Endothelial cell of umbilical vein (primary cell): ENCODE results near the gene GNAQ. TPM values are rescaled to one million over a fixed set of nuclear protein-coding genes. Genes with fewer than 3 reads are reported as not detected.

ENCODE experiments used
- BruUV-seq: library from RNA; stranded (reverse); fragments of 400-500 nt; replicated peaks from 2 replicates; lab custom pipeline; 2021; lab: Mats Ljungman, UMichigan
- CTCF ChIA-PET: fragments of 300-600, 350-600 bp; sonication (Branson Sonifier 250); formaldehyde crosslinking; loops from one replicate; lab custom pipeline; 2021; ENCODE audit warnings: antibody characterized with exemption, inconsistent platforms; lab: Charles Lee
- POLR2A ChIA-PET: fragments of 300-600, 350-600 bp; sonication (Branson Sonifier 250); formaldehyde crosslinking; loops from one replicate; lab custom pipeline; 2021; ENCODE audit warnings: antibody characterized with exemption, inconsistent platforms; lab: Charles Lee
- DNase-seq: peaks from one replicate; pipeline ENCODE4 v3.0.0-alpha.2; 2011; ENCODE audit warnings: low read depth, low spot score
- FAIRE-seq: peaks from 2 replicates; lab custom pipeline; 2011; peaks lifted over from hg19 to GRCh38; lab: Jason Lieb, UNC
- H2AFZ ChIP-seq: 2 replicates; pipeline ENCODE4 v1.6.0; 2012; ENCODE audit warnings: low read depth, low read length, control low read depth, inconsistent platforms
- H3K27ac ChIP-seq: 2 replicates; pipeline ENCODE4 v1.5.1; 2011; ENCODE audit warnings: low read depth, mild to moderate bottlenecking, control low read depth, low read length, moderate library complexity; ENCODE audit not compliant: insufficient read depth
- H3K27me3 ChIP-seq, 2 experiments: 2 replicates each; pipeline versions ENCODE4 v1.6.0 to v1.6.1; 2011; ENCODE audit warnings: low read length in 2 of 2, mixed read lengths in 1 of 2; ENCODE audit not compliant: control insufficient read depth in 2 of 2, insufficient read depth in 2 of 2
- H3K36me3 ChIP-seq, 2 experiments: 2 replicates in 1 of 2; 3 replicates in 1 of 2; pipeline ENCODE4 v1.5.1; 2011; ENCODE audit warnings: low read length in 2 of 2, mild to moderate bottlenecking in 1 of 2, moderate library complexity in 1 of 2; ENCODE audit not compliant: control insufficient read depth in 2 of 2, insufficient read depth in 2 of 2; ENCODE audit errors: extremely low read depth in 1 of 2
- H3K4me1 ChIP-seq: 3 replicates; pipeline ENCODE4 v1.5.1; 2011; ENCODE audit warnings: mild to moderate bottlenecking, low read length; ENCODE audit not compliant: control insufficient read depth, insufficient read depth; ENCODE audit errors: extremely low read depth
- H3K4me2 ChIP-seq: 2 replicates; pipeline ENCODE4 v1.6.1; 2011; ENCODE audit warnings: low read length, control low read depth, mixed read lengths; ENCODE audit not compliant: insufficient read depth
- H3K4me3 ChIP-seq, 3 experiments: fragments of 200-600 bp in 1 of 3; sonication (generic), shearing (Covaris generic) in 1 of 3; replicated peaks in 1 of 3; 2 replicates each; pipeline ENCODE4 v1.5.1; 2011 to 2016; ENCODE audit warnings: control low read depth in 3 of 3, low read length in 3 of 3, mild to moderate bottlenecking in 2 of 3, inconsistent platforms in 1 of 3, low read depth in 1 of 3, moderate library complexity in 1 of 3; ENCODE audit not compliant: insufficient read depth in 1 of 3
- H3K79me2 ChIP-seq: 2 replicates; pipeline ENCODE4 v1.6.0; 2012; ENCODE audit warnings: low read length, inconsistent platforms; ENCODE audit not compliant: control insufficient read depth, insufficient read depth
- H3K9ac ChIP-seq: replicated peaks from 2 replicates; pipeline ENCODE3; 2011; ENCODE audit warnings: low read length, control low read depth; ENCODE audit not compliant: insufficient read depth; ENCODE audit errors: extremely low read depth
- H3K9me1 ChIP-seq: replicated peaks from 3 replicates; pipeline ENCODE4 v1.6.0; 2011; ENCODE audit warnings: mild to moderate bottlenecking, low read length; ENCODE audit not compliant: control insufficient read depth, insufficient read depth; ENCODE audit errors: extremely low read depth
- H3K9me3 ChIP-seq: replicated peaks from 2 replicates; pipeline ENCODE4 v1.5.1; 2012; ENCODE audit warnings: low read length, inconsistent platforms; ENCODE audit not compliant: control insufficient read depth, insufficient read depth
- H4K20me1 ChIP-seq: replicated peaks from 2 replicates; pipeline ENCODE3; 2011; ENCODE audit warnings: mild to moderate bottlenecking, low read length; ENCODE audit not compliant: control insufficient read depth, insufficient read depth; ENCODE audit errors: extremely low read depth
- CTCF ChIP-seq, 2 donors: IDR thresholded peaks; 1 replicate in 1 of 2; 2 replicates in 1 of 2; pipeline ENCODE4 v1.5.1; 2011; ENCODE audit warnings: low read length in 2 of 2, mild to moderate bottlenecking in 2 of 2, moderate library complexity in 2 of 2, control low read depth in 1 of 2, inconsistent platforms in 1 of 2, low read depth in 1 of 2; ENCODE audit not compliant: insufficient read depth in 1 of 2; ENCODE audit errors: extremely low read depth in 1 of 2
- EZH2 ChIP-seq: IDR thresholded peaks from 2 replicates; pipeline ENCODE4 v1.6.1; 2012; ENCODE audit warnings: borderline replicate concordance, low read depth, mild to moderate bottlenecking, moderate library complexity, low read length, inconsistent platforms; ENCODE audit not compliant: severe bottlenecking
- FOS ChIP-seq: IDR thresholded peaks from 2 replicates; pipeline ENCODE4 v1.6.1; 2011; ENCODE audit warnings: mild to moderate bottlenecking, low read length, moderate library complexity, borderline replicate concordance; ENCODE audit not compliant: insufficient read depth
- GATA2 ChIP-seq: IDR thresholded peaks from 2 replicates; pipeline ENCODE4 v1.7.0; 2011; ENCODE audit warnings: low read depth, mild to moderate bottlenecking, moderate library complexity, mixed read lengths, low read length; ENCODE audit not compliant: insufficient read length, insufficient read depth
- JUN ChIP-seq: IDR thresholded peaks from 2 replicates; pipeline ENCODE4 v1.6.1; 2011; ENCODE audit warnings: borderline replicate concordance, low read depth; ENCODE audit not compliant: insufficient read length, insufficient read depth
- MAX ChIP-seq: IDR thresholded peaks from 2 replicates; pipeline ENCODE4 v1.6.1; 2011; ENCODE audit not compliant: insufficient read depth, insufficient read length
- MYC ChIP-seq: IDR thresholded peaks from one replicate; pipeline ENCODE4 v1.6.1; 2011; ENCODE audit warnings: mild to moderate bottlenecking, low read depth, low read length
- POLR2A ChIP-seq: IDR thresholded peaks from 2 replicates; pipeline ENCODE4 v1.6.1; 2012; ENCODE audit warnings: low read depth, mild to moderate bottlenecking, control low read depth, low read length
- POLR2AphosphoS5 ChIP-seq: IDR thresholded peaks from 2 replicates; pipeline ENCODE4 v1.6.1; 2012; ENCODE audit warnings: low read depth, mild to moderate bottlenecking, control low read depth, low read length, moderate library complexity; ENCODE audit not compliant: insufficient read depth
- dilution Hi-C: fragments of 300-500 bp; cut with MboI; formaldehyde crosslinking; loops from one replicate; pipeline ENCODE4 v1.15.0; 2019; ENCODE audit warnings: low sequenced_read_pairs; ENCODE audit not compliant: extremely low pct_ligation_motif_present
- intact Hi-C: fragments of 100-400 bp; cut with micrococcal nuclease; formaldehyde crosslinking; loops from one replicate; pipeline ENCODE4 v1.10.0; 2022
- polyA plus RNA-seq, 4 experiments: library from polyadenylated mRNA; depleted of rRNA in 3 of 4; stranded (reverse) in 3 of 4; unstranded in 1 of 4; fragments of >200 nt; gene quantifications; 2 replicates each; pipeline versions ENCODE4 v1.2.1 to v1.2.3, GENCODE V29; 2011 to 2012; ENCODE audit warnings: missing spikeins in 1 of 4
- total RNA-seq: library from RNA; stranded (reverse); gene quantifications from 2 replicates; pipeline ENCODE4 v1.2.3, GENCODE V29; 2021

GNAQ gene
- total and polyA plus RNA-seq, 2 donors (not counting 3 experiments of a cell fraction or from before 2014, with no cell fraction given), result 26.1 to 67.3 TPM

- BruUV-seq, result no TSS peak
- no peaks in the 10 kb centered on the region for H4K20me1 ChIP-seq
- ChIA-PET POLR2A (interaction anchor here (0.6 kb wide), 1 partner anchor 42 kb away, joined by 4 read pairs; no protein-coding TSS in a partner anchor), CTCF (interaction anchor here (0.8 to 6.6 kb wide), 20 partner anchors 16 to 463 kb away, joined by 3 to 431 read pairs (median 12); partner anchors contain the start of gene GNAQ)
- H3K36me3 ChIP-seq, result peaks cover 0 to 2% of the 10 kb centered on the region in 2 experiments
- peak overlapping the region; percentile 44 for H3K27ac ChIP-seq
- TF ChIP-seq GATA2 (no peak), JUN (no peak), MAX (no peak), POLR2A (no peak), MYC (no peak), CTCF (IDR thresholded peaks at IDR 0.05; ENCODE audit: extremely low read depth in 1 of 2, insufficient read depth in 1 of 2, low read depth in 1 of 2, low read length in 2 of 2) (no peak), FOS (no peak), EZH2 (no peak), POLR2AphosphoS5 (no peak)
- DNase-seq, result peak; percentile 25
- no peak overlapping the region for H3K9ac ChIP-seq
- no peak overlapping the region for H3K4me3 ChIP-seq
- dilution Hi-C loops, result no loop called here
- peak overlapping the region; percentile 56 for H3K4me2 ChIP-seq
- no peaks in the 10 kb centered on the region for H3K9me1 ChIP-seq
- H3K9me3 ChIP-seq, result no peaks in the 10 kb centered on the region
- peaks cover 40% of the 10 kb centered on the region for H3K4me1 ChIP-seq
- intact Hi-C loops, result loop anchor here (10.0 kb wide), 1 partner anchor 523 kb away; no protein-coding TSS in a partner anchor
- no peaks in the 10 kb centered on the region for H3K27me3 ChIP-seq
- H2AFZ ChIP-seq, result no peak overlapping the region
- FAIRE-seq, result no peak
- H3K79me2 ChIP-seq, result peaks cover 67% of the 10 kb centered on the region
These were observed 53.4 kb downstream of the GNAQ start for GRCh38 chr9:77978086-77978781.
